ENCODE data around the gene MDM2. TPM values are rescaled to one million over a fixed set of nuclear protein-coding genes. Genes with fewer than 3 reads are reported as not detected.

The MDM2 gene
- total RNA-seq, 1 donor from 2014 or later = 47.3 TPM

GRCh38 chr12:68896881-68897540 lies 89.0 kb downstream of the MDM2 start:
- DNase-seq (ENCODE audit: low spot score in 2 of 2) = no peak
- no peak for FAIRE-seq

GRCh38 chr12:68899251-68899771 lies 91.3 kb downstream of the MDM2 start:
- no peak for FAIRE-seq
- no peak for DNase-seq (ENCODE audit: low spot score in 2 of 2)

GRCh38 chr12:68900241-68900640 lies 92.3 kb downstream of the MDM2 start:
- FAIRE-seq = no peak

More at GRCh38 chr12:68900241-68900640, 92.3 kb downstream of the MDM2 start:
- DNase-seq (ENCODE audit: low spot score in 2 of 2) = no peak

Other genes with a start within 250 kb of the MDM2 start
- gene RAP1B, start 197.3 kb upstream of the MDM2 start, total RNA-seq = 66.4 TPM
- gene NUP107, start 121.2 kb upstream of the MDM2 start, total RNA-seq = 59.9 TPM
- 8.2 TPM for gene SLC35E3, start 62.0 kb upstream of the MDM2 start, total RNA-seq
- 2.9 TPM for gene CPM, start 125.0 kb downstream of the MDM2 start, total RNA-seq